Retina (tissue), 1 donor: Measurements from ENCODE around the gene MBD5.
"Not testable (repeated sequence)": the region's sequence is repeated elsewhere in the genome, so short reads cannot be mapped to it uniquely, and the experiment has no call there.

Source experiments
- DNase-seq: peaks from one replicate; pipeline ENCODE4 v3.0.0-alpha.2; 2016

The MBD5 gene

DNA sequence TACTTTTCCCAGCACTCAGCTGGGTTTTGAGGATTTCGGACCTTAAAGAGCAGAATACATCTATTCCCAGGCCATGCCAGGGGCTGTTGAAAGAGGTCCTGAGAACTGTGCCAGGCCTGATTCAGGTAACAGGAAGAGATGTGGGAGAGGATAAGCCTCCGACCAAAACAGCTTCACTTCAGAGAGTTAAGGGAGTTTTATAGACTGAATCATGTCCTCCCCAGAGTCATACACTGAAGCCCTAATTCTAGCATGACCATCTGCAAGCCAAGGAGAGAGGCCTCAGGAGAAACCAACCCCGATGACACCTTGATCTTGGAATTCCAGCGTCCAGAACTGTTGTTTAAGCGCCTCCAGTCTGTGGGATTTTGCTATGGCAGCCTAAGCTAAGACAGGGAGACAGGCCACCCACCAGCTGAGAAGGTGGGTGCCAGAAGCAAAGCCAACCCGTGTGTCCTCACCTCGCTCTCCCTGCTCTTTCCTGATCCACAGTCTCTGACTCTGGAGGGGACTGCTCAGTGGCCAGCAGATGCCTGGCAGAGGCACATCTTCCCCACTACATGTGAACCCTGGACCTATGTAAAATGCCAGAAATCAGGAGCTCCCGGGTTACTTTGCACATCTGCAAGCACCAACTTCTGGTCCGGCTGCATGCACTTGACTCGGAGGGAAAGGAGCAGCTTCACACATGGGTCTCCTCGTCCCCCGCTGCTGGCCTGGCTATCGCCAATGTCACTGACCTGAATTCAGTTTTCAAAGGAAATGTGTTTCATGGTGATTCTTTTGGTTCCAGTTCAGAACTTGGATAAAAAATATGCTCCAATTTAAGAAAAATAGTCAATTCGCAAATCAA is 506.8 kb downstream of the MBD5 start:
- DNase-seq, result no peak

DNA sequence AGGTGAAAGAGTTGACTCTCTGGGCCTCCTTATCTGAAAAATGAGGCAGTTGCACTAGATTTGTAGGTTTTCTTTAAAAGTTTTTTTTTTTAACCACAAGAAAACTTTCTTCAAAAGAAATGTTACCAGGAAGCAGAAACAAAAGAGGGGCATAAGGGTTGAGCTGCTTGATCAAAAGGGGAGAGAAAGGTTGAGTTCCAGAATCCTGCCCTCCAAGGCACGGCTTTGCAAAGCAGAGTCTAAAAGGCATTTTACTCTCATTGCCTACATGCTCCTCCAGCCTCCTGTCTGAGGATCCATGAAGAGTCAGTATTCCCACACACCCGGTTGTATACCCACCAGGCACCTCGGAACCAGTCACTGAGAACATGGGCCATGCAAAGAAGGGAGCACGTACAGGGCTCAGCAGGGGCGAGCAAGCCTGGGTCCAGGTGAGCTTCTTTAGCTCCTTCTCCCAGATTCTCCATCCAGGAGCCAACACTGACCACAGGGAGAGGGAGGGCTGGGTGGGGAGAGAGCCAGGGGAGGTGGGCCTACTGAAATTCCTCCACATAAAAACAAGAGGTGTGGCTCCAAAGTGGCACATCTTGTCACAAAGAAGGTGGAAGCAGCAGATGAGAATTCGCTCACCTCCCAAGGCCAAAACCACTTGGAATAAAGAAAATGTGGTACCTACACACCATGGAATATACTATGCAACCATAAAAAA is 507.6 kb downstream of the MBD5 start:
- no peak for DNase-seq

DNA sequence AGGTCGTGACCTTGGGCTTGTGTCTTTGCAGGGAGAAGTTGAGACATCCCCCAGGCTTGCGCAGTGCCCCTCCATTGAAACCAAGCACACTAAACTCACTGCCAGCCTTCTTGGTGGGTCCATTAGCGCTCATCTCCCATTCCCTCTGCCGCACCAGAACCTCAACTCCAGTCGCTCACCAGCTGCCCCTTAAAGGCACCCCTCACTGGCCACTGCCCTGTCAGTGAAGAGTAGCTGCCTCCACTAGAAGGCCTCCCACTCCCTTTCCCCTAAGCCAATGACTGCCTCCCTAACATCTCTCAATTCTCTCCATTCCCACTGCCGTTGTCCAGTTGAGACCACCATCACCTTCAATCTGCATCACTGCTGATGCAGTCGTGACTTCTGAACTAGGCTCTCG is 508.9 kb downstream of the MBD5 start:
- DNase-seq, result no peak

DNA sequence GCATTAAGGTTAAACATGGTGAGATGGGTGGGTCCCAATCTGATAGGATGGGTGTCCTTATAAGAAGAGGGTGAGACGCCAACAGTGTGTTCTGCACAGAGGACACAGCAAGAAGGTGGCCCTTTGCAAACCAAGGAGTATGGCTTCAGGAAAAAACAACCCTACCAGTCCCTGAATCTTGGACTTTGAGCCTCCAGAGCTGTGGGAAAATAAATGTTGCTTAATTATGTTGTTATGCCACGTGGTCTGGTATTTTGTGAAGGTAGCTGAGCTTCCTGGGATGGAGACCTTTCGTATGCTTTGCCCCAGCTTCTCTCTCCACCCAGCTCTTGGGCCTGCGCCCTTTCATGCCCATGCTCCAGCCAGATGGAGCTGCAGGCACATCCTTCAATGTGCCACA is 509.5 kb downstream of the MBD5 start:
- DNase-seq, result no peak

- DNase-seq, result no peak
Observed at GRCh38 chr2:148531235-148531634, 510.3 kb downstream of the MBD5 start.

DNA sequence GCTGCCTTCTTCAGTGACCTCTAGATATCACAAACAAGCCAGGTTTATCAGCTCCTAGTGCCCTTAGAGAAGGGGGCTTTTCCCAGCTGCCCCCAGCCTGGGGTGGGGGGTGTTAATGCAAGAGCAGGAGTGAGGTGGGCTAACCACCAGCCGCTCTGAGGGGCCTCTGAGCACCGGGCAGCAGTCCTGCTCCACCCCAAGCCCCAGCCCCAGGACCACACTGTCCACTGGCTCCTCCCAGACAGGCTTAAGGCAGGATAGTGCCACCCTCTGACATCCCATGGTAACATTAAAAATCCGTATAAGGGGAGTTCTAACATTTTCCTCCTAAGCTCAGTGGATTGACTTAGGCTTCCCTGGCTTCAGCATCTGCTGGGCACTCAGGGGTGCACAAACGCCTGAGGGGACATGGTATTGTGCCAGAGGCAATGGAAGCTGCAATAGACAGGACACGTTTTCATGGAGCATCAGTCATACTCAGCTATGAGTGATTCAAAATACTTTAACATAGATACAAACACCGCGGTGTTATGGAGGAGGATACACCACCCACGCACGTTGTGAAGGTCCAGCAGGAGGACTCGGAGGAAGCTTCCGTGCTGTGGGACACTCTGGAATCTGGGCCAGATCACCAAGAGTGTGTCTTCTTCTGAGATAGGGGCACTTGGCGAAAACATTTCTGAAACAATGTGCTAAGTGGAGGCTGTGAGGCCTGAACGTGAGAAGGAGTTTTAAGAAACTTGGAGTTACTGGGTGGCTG is 511.0 kb downstream of the MBD5 start:
- no peak for DNase-seq

GRCh38 chr2:148533004-148533403 is 512.1 kb downstream of the MBD5 start:
- no peak for DNase-seq

GRCh38 chr2:148533685-148534084 is 512.8 kb downstream of the MBD5 start:
- DNase-seq, result no peak

DNA sequence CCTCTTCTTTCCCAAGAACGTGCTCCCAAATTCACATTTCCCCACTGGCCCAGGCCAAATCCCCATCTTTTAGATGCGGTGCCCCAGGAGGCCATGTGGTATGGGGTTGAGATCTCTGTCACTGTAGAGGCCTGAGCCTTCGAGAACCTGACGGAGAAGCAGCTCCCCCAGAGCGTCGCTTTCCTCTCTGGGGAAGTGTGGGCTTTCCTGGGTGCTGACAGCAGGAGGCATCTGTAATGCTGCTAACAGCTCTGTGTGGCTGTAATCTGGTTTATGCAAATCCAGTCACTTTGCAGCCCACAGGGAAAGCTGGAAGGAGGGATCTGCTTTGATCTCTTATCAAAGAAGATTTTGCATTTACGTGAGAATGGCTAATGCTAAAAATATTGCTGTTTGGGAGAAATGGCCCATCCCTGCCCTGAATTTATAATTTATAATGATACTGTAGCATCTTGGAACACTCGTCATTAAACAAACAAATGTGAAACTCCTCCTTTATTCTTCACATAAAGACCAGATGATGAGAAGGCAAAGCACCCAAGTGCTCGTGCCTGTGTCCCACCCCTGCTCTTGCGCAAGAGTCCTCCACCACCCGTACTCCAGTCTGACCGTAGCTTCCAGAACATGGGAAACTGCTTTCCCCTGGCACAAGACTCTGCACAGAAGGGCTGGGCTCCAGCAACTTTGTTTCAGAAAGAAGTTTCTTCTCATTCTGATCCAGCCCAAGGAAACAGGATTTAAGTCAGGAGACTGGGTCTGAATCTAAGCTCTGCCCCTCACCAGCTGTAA is 513.7 kb downstream of the MBD5 start:
- no peak for DNase-seq

- DNase-seq, result no peak
Observed at GRCh38 chr2:148538375-148538774, 517.5 kb downstream of the MBD5 start.

GRCh38 chr2:148540022-148540421 is 519.1 kb downstream of the MBD5 start:
- no peak for DNase-seq

GRCh38 chr2:148541792-148542191 is 520.9 kb downstream of the MBD5 start:
- no peak for DNase-seq

DNA sequence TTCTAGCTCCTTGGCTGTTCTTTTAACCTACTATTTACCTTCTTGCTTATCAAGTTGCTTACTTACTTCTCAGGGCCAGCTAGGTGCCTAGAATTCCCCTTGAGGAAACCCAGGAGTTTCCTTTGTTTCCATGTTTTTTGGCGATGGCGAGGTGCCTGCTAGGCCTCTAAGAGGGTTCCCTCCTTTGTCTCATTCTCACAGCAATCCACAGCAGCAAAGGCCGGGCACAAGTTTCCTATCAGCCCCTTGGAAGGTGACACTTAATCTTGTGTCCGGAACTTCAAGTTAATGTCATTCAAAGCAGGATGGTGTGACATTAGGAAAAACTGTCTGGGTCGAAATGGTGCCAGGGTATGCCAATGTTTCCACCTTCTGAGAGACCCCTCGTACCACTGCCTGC is 521.7 kb downstream of the MBD5 start:
- DNase-seq, result no peak

GRCh38 chr2:148543088-148543540 is 522.2 kb downstream of the MBD5 start:
- DNase-seq, result not testable (repeated sequence)

GRCh38 chr2:148545390-148546256 is 524.7 kb downstream of the MBD5 start:
- DNase-seq, result no peak

DNA sequence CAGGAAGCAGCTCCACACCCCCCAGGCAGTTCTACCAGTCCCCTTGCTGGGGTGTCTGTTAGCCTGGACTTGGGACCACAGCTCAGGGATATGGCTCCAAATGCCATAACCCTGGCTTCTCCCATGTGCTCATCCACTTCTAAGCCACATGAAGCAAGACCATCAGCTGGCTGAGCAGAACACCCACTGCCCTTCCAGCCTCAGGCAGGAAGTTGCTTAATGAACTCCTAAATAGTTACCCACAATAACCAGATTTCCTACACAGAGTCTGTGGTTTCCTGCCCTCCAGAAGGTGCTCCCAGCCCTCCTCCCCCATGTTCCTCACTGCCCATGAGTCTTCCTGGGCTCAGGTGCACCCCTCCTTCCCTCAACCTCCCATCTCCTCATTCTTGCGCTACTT is 525.4 kb downstream of the MBD5 start:
- no peak for DNase-seq

GRCh38 chr2:148548716-148549400 is 528.0 kb downstream of the MBD5 start:
- DNase-seq, result no peak

GRCh38 chr2:148552675-148553331 is 531.9 kb downstream of the MBD5 start:
- DNase-seq, result no peak

- no peak for DNase-seq
Observed at GRCh38 chr2:148553332-148553887, 532.5 kb downstream of the MBD5 start.
